Measurements from ENCODE around the gene PSMD2. TPM values are rescaled to one million over a fixed set of nuclear protein-coding genes. Genes with fewer than 3 reads are reported as not detected.

Gene PSMD2
- total and polyA plus RNA-seq, 4 donors: 77.5 to 213 (median 161) TPM

- WGBS: 95% methylated on average over 6 of the region's 6 CpGs
- Histone ChIP-seq H3K27ac (ENCODE audit: low read depth in 1 of 2, low read length in 2 of 2) (no peak overlapping the region), H3K9me3 (ENCODE audit: control insufficient read depth in 4 of 4, low read length in 3 of 4) (no peaks in the 10 kb centered on the region), H3K4me3 (ENCODE audit: low read depth in 1 of 3, low read length in 3 of 3) (no peak overlapping the region), H3K27me3 (ENCODE audit: control insufficient read depth in 4 of 4, insufficient read depth in 4 of 4, low read length in 3 of 4) (peaks cover 0 to 6% (median 3%) of the 10 kb centered on the region in 4 donors), H3K4me1 (ENCODE audit: control insufficient read depth in 4 of 4, insufficient read depth in 4 of 4, low read length in 3 of 4) (peaks cover 0 to 5% (median 0%) of the 10 kb centered on the region in 4 donors), H3K9ac (ENCODE audit: low read depth in 1 of 2, low read length in 2 of 2) (no peak overlapping the region), H3K36me3 (ENCODE audit: control insufficient read depth in 4 of 4, insufficient read depth in 3 of 4, low read depth in 1 of 4, low read length in 3 of 4) (no peaks in the 10 kb centered on the region)
- TF ChIP-seq ATF3 (IDR thresholded peaks at IDR 0.05): no peak
- no peak for DNase-seq (ENCODE audit: low spot score)
Measured at GRCh38 chr3:184277366-184277765, 21.7 kb upstream of the PSMD2 start.

DNA sequence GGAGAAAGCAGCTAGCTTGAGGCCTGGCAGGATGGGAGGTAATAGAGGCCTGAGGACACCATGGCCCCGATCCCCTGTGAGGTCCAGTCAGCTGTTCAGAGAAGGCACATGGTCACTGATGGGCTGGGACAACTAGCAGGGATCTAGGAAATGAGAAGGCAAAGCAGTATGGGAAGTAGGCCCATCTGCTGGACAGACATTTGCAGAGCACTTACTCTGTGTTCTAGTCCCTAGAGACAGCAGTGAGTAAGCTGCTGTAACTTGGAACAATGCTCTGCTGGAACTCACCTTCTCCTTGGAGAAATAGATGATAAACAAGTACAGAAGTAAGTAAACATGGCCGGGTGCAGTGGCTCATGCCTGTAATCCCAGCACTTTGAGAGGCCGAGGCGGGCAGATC lies 16.1 kb upstream of the PSMD2 start:
- Histone ChIP-seq H3K9me3 (ENCODE audit: control insufficient read depth in 4 of 4, low read length in 3 of 4) (no peaks in the 10 kb centered on the region), H3K4me3 (ENCODE audit: low read depth in 1 of 3, low read length in 3 of 3) (no peak overlapping the region), H3K9ac (ENCODE audit: low read depth in 1 of 2, low read length in 2 of 2) (no peak overlapping the region), H3K27me3 (ENCODE audit: control insufficient read depth in 4 of 4, insufficient read depth in 4 of 4, low read length in 3 of 4) (no peaks in the 10 kb centered on the region), H3K36me3 (ENCODE audit: control insufficient read depth in 4 of 4, insufficient read depth in 3 of 4, low read depth in 1 of 4, low read length in 3 of 4) (no peaks in the 10 kb centered on the region), H3K27ac (ENCODE audit: low read depth in 1 of 2, low read length in 2 of 2) (no peak overlapping the region), H3K4me1 (ENCODE audit: control insufficient read depth in 4 of 4, insufficient read depth in 4 of 4, low read length in 3 of 4) (no peaks in the 10 kb centered on the region)
- no peak for DNase-seq (ENCODE audit: low spot score)
- TF ChIP-seq, protein P1, sequence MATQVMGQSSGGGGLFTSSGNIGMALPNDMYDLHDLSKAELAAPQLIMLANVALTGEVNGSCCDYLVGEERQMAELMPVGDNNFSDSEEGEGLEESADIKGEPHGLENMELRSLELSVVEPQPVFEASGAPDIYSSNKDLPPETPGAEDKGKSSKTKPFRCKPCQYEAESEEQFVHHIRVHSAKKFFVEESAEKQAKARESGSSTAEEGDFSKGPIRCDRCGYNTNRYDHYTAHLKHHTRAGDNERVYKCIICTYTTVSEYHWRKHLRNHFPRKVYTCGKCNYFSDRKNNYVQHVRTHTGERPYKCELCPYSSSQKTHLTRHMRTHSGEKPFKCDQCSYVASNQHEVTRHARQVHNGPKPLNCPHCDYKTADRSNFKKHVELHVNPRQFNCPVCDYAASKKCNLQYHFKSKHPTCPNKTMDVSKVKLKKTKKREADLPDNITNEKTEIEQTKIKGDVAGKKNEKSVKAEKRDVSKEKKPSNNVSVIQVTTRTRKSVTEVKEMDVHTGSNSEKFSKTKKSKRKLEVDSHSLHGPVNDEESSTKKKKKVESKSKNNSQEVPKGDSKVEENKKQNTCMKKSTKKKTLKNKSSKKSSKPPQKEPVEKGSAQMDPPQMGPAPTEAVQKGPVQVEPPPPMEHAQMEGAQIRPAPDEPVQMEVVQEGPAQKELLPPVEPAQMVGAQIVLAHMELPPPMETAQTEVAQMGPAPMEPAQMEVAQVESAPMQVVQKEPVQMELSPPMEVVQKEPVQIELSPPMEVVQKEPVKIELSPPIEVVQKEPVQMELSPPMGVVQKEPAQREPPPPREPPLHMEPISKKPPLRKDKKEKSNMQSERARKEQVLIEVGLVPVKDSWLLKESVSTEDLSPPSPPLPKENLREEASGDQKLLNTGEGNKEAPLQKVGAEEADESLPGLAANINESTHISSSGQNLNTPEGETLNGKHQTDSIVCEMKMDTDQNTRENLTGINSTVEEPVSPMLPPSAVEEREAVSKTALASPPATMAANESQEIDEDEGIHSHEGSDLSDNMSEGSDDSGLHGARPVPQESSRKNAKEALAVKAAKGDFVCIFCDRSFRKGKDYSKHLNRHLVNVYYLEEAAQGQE (IDR thresholded peaks at IDR 0.05): no peak
- TF ChIP-seq FOXA2 (IDR thresholded peaks at IDR 0.05) (no peak), HNF4G (IDR thresholded peaks at IDR 0.05) (no peak), EGR1 (IDR thresholded peaks at IDR 0.05; ENCODE audit: low read depth in 2 of 2) (no peak), HNF4A (conservative IDR thresholded peaks at IDR 0.05) (no peak), FOXA1 (IDR thresholded peaks at IDR 0.05) (no peak), ZBTB33 (IDR thresholded peaks at IDR 0.05) (no peak), RXRA (IDR thresholded peaks at IDR 0.05) (no peak), CTCF (IDR thresholded peaks at IDR 0.05; ENCODE audit: low read depth, low read length, missing input control) (no peak)
- 89% methylated on average over 4 of the region's 4 CpGs for WGBS

DNA sequence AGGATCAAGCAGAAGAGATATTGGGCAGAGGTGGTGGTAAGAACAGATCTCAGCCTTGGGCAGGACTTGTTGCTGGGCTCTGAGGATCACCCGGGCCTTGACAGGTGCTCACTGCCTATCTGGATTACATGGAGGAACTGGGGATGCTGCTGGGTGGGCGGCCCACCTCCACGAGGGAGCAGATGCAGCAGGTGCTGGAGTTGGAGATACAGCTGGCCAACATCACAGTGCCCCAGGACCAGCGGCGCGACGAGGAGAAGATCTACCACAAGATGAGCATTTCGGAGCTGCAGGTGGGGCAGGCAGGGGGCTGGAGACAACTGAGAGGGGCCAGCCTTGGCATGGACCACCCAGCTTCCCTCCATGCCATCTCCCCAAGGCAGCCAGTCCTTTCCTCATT lies 15.4 kb upstream of the PSMD2 start:
- H3K4me3 ChIP-seq (ENCODE audit: low read depth in 1 of 3, low read length in 3 of 3): no peak overlapping the region
- TF ChIP-seq ZBTB33 (IDR thresholded peaks at IDR 0.05) (no peak), RAD21 (IDR thresholded peaks at IDR 0.05) (no peak), EGR1 (IDR thresholded peaks at IDR 0.05; ENCODE audit: low read depth in 2 of 2) (no peak), FOXA1 (IDR thresholded peaks at IDR 0.05) (no peak), SP1 (IDR thresholded peaks at IDR 0.05) (no peak), GABPA (IDR thresholded peaks at IDR 0.05 in 1 of 2, conservative IDR thresholded peaks at IDR 0.05 in 1 of 2) (no peak), FOXA2 (IDR thresholded peaks at IDR 0.05) (no peak), RXRA (IDR thresholded peaks at IDR 0.05) (no peak), JUND (IDR thresholded peaks at IDR 0.05) (no peak), NR2F2 (IDR thresholded peaks at IDR 0.05) (no peak), TAF1 (conservative IDR thresholded peaks at IDR 0.05) (no peak), HNF4G (IDR thresholded peaks at IDR 0.05) (no peak)
- TF ChIP-seq, protein P2, sequence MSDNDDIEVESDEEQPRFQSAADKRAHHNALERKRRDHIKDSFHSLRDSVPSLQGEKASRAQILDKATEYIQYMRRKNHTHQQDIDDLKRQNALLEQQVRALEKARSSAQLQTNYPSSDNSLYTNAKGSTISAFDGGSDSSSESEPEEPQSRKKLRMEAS (IDR thresholded peaks at IDR 0.05): no peak
- H3K9ac ChIP-seq (ENCODE audit: low read depth in 1 of 2, low read length in 2 of 2): no peak overlapping the region
- no peaks in the 10 kb centered on the region for H3K9me3 ChIP-seq (ENCODE audit: control insufficient read depth in 4 of 4, low read length in 3 of 4)
- no peak for DNase-seq (ENCODE audit: low spot score)
- no peak overlapping the region for H3K27ac ChIP-seq (ENCODE audit: low read depth in 1 of 2, low read length in 2 of 2)
- no peaks in the 10 kb centered on the region for H3K4me1 ChIP-seq (ENCODE audit: control insufficient read depth in 4 of 4, insufficient read depth in 4 of 4, low read length in 3 of 4)
- 90% methylated on average over 8 of the region's 8 CpGs for whole genome bisulfite sequencing
- no peaks in the 10 kb centered on the region for H3K36me3 ChIP-seq (ENCODE audit: control insufficient read depth in 4 of 4, insufficient read depth in 3 of 4, low read depth in 1 of 4, low read length in 3 of 4)
- no peaks in the 10 kb centered on the region for H3K27me3 ChIP-seq (ENCODE audit: control insufficient read depth in 4 of 4, insufficient read depth in 4 of 4, low read length in 3 of 4)
